Right lobe of liver (tissue), 6 donors: ENCODE results near the gene SLC8A1. TPM values are rescaled to one million over a fixed set of nuclear protein-coding genes. Genes with fewer than 3 reads are reported as not detected.

Source experiments
- ATAC-seq, 4 donors: fragments of 200-7000 bp; cut with Tn5 transposase; one replicate each; pipeline ENCODE4 v1.9.1; 2020; ENCODE audit warnings: mild to moderate bottlenecking in 4 of 4, moderate library complexity in 4 of 4
- DNase-seq, 3 donors: peaks; one replicate each; pipeline ENCODE4 v3.0.0-alpha.2; 2020
- H3K27ac ChIP-seq, 3 donors: fragments of 200-600 bp; one replicate each; pipeline ENCODE4 v1.8.0; 2022
- H3K27me3 ChIP-seq, 2 donors: fragments of 200-600 bp; one replicate each; pipeline ENCODE4 v1.8.0; 2022
- H3K36me3 ChIP-seq, 4 donors: fragments of 200-600 bp; sonication (generic) in 1 of 4; one replicate each; pipeline versions ENCODE4 v1.5.1 to v1.8.0; 2017 to 2022; ENCODE audit warnings: control low read depth in 1 of 4
- H3K4me1 ChIP-seq, 4 donors: fragments of 200-600 bp; sonication (generic) in 1 of 4; one replicate each; pipeline versions ENCODE4 v1.5.1 to v1.8.0; 2017 to 2022; ENCODE audit warnings: control low read depth in 1 of 4
- H3K4me3 ChIP-seq, 3 donors: fragments of 200-600 bp; one replicate each; pipeline ENCODE4 v1.8.0; 2022
- H3K9me3 ChIP-seq, 4 donors: fragments of 200-600 bp; sonication (generic) in 1 of 4; one replicate each; pipeline versions ENCODE4 v1.5.1 to v1.8.0; 2017 to 2022; ENCODE audit warnings: control low read depth in 1 of 4
- POLR2A ChIP-seq: fragments of 450-650 bp; IDR thresholded peaks from one replicate; pipeline ENCODE4 v1.6.1; 2017; ENCODE audit warnings: antibody characterized with exemption, mild to moderate bottlenecking
- WGBS: methylation state at CpG from one replicate; pipeline ENCODE4 v1.1.6; 2018; ENCODE audit warnings: low coverage, low lambda C conversion rate; ENCODE audit not compliant: insufficient coverage; ENCODE audit errors: missing lambda C conversion rate; 5-methylcytosine and 5-hydroxymethylcytosine counted together
- intact Hi-C, 2 donors: fragments of 100-400 bp; cut with DNase I; formaldehyde crosslinking; loops; one replicate each; pipeline versions ENCODE4 v1.11.2 to v1.14.1; 2022
- total RNA-seq, 6 experiments: library from RNA; depleted of rRNA in 2 of 6; stranded (reverse); fragments of >200 nt in 2 of 6; fragmentation: NEBNext Ultra II Directional in 3 of 6; extraction: Animal tissue kit (Norgen Biotek cat#: 25700) in 3 of 6; gene quantifications; one replicate each; pipeline versions ENCODE4 v1.1.0 to v1.2.4, GENCODE V29; 2016 to 2023
- TF ChIP-seq, protein P1 (sequence below), 4 donors: fragments of 200-600 bp in 3 of 4; fragments of 450-650 bp in 1 of 4; IDR thresholded peaks; one replicate each; pipeline versions ENCODE4 v1.5.1 to v1.8.0; 2016 to 2022; ENCODE audit warnings: antibody characterized with exemption in 4 of 4, mild to moderate bottlenecking in 2 of 4
- donor health status: DM: no; HTN: yes; CAD: no.
- donor health status: DM: no; HTN: no; CAD: no.
- donor health status: DM: no; HTN: no; CAD: no.
- donor health status: DM: no; HTN: yes; CAD: no.
- donor health status: DM: no; HTN: yes; CAD: no.

The SLC8A1 gene
- total RNA-seq, 6 experiments from 2014 or later: 3.3 to 12.1 (median 4.9) TPM

DNA sequence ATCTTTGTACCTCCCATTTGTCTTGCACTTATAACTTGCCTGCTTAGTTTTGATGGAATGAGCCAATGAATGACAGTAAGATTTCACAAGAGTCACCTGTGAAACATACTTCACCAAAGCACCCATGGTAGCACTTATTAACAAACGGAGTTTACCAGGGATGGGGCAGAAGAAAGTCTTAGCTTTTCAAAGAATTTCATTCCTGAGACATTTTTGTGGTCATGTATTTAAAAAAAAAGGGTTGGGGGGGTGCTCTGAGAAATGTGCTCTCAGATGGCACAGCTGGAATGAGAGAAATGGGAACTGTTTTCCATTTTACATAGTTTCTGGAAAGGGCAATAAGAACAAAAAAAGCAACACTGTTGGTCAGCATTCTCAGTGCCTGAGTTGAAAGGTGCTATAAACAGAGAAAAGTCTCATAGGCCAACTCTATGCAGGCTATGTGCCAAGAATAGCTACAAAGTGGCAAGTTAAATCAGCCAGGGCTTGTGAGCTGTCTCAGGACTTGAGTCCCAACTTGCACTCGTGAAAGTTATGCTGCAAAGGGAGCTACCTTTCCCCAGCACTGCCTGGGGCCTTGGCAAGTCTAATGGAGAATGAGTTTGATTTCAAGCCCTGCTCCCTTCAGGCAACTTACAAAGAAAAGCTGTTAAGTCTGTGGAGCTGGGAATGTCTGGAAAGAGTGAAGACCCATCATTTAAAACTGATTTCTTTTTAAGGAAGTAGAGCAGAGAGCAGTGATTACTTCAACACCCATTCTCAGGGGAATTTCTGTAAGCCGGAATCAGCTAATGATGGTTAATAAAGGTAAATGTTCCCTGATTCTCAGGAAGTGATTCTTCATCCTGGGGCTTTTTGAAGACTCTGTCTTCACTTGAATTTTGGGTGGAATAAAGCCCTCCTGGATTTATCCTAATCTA, 170.6 kb downstream of the SLC8A1 start:
- ATAC-seq: no peak
- no peak for DNase-seq
- Histone ChIP-seq H3K27me3 (no peaks in the 10 kb centered on the region), H3K9me3 (no peaks in the 10 kb centered on the region), H3K4me3 (no peak overlapping the region), H3K4me1 (no peaks in the 10 kb centered on the region), H3K27ac (no peak overlapping the region), H3K36me3 (no peaks in the 10 kb centered on the region)
- 33% methylated on average over 3 of the region's 3 CpGs for WGBS
- intact Hi-C loops: no loop called here
- TF ChIP-seq POLR2A: no peak
- TF ChIP-seq, protein P1, sequence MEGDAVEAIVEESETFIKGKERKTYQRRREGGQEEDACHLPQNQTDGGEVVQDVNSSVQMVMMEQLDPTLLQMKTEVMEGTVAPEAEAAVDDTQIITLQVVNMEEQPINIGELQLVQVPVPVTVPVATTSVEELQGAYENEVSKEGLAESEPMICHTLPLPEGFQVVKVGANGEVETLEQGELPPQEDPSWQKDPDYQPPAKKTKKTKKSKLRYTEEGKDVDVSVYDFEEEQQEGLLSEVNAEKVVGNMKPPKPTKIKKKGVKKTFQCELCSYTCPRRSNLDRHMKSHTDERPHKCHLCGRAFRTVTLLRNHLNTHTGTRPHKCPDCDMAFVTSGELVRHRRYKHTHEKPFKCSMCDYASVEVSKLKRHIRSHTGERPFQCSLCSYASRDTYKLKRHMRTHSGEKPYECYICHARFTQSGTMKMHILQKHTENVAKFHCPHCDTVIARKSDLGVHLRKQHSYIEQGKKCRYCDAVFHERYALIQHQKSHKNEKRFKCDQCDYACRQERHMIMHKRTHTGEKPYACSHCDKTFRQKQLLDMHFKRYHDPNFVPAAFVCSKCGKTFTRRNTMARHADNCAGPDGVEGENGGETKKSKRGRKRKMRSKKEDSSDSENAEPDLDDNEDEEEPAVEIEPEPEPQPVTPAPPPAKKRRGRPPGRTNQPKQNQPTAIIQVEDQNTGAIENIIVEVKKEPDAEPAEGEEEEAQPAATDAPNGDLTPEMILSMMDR (IDR thresholded peaks at IDR 0.05): no peak

DNA sequence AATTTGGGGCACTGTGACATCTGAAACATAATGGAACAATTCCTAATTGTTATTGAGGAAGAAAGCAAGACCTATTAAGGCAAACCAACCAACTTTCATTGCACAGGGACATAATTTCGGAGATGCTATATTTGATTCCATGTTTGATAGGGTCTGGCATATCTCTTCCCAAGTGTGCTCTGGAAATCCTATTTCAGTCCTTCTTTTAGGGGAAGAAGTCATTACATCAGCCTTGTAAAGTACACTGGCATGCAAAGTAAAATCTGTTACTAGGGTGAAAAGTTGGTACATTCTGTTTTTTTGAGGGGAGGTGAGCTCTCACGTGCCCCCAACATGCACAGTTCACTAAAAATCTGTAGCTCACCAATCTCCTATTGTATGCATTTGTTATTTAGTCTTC, 172.4 kb downstream of the SLC8A1 start:
- Histone ChIP-seq H3K4me3 (no peak overlapping the region), H3K36me3 (no peaks in the 10 kb centered on the region), H3K4me1 (no peaks in the 10 kb centered on the region), H3K27ac (no peak overlapping the region), H3K9me3 (no peaks in the 10 kb centered on the region), H3K27me3 (no peaks in the 10 kb centered on the region)
- WGBS: 31% methylated on average over 2 of the region's 2 CpGs
- no peak for ATAC-seq
- intact Hi-C loops: no loop called here
- no peak for TF ChIP-seq POLR2A
- TF ChIP-seq, protein P1 (IDR thresholded peaks at IDR 0.05): no peak
- no peak for DNase-seq

DNA sequence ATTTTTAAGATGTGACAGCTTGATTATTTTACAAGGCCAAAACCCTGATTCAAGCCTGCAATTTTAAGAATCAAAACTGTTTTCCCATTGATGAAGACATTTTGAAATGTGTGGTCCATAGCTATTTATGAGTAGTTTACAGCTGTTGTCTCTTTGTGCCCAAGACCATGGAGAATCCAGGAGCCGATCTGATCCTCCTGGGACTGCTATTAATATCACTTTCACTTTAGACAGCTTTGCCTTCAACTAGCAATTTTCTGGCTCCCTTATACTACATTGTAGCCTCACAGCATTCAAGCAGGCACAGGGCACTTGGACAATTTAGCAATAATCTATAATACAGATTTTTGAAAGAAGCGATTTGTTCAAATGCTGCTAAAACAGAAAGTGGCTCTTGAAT, 172.9 kb downstream of the SLC8A1 start:
- 33% methylated on average over 2 of the region's 2 CpGs for WGBS
- no peaks in the 10 kb centered on the region for H3K9me3 ChIP-seq
- DNase-seq (no peak), ATAC-seq (peak in 3 of 4 donors; percentile 30 to 62 (median 52))
- no peak overlapping the region for H3K27ac ChIP-seq
- no peaks in the 10 kb centered on the region for H3K27me3 ChIP-seq
- no peaks in the 10 kb centered on the region for H3K36me3 ChIP-seq
- TF ChIP-seq, protein P1 (IDR thresholded peaks at IDR 0.05): no peak
- no peak for TF ChIP-seq POLR2A
- H3K4me1 ChIP-seq: no peaks in the 10 kb centered on the region
- H3K4me3 ChIP-seq: no peak overlapping the region
- intact Hi-C loops: no loop called here

DNA sequence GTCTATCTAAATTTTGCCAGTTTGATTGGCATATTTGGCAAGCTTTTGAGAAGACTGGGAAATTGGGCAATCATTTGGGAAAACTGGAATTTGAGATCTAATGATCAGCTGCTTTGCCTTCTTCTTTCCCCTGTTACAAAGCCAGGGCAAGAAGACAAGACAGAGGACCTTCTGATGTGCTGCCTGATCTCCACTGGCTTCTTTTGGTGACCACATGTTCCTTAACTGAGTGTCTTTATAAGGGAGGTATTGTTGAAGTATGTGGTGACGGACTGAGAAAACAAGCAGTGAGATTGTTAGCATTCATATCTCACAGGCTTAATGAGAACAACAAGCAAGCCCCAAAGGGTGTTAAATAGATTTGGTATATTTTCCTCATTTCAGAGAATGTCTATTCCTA, 175.8 kb downstream of the SLC8A1 start:
- Histone ChIP-seq H3K27me3 (no peaks in the 10 kb centered on the region), H3K4me1 (no peaks in the 10 kb centered on the region), H3K27ac (no peak overlapping the region), H3K9me3 (no peaks in the 10 kb centered on the region), H3K36me3 (no peaks in the 10 kb centered on the region), H3K4me3 (no peak overlapping the region)
- TF ChIP-seq, protein P1 (IDR thresholded peaks at IDR 0.05): no peak
- no peak for TF ChIP-seq POLR2A
- WGBS: 50% methylated on average over 1 of the region's 1 CpG
- intact Hi-C loops: no loop called here
- DNase-seq (no peak), ATAC-seq (no peak)
